H1 (cell line): Measurements from ENCODE around the gene TBC1D12. TPM values are rescaled to one million over a fixed set of nuclear protein-coding genes. Genes with fewer than 3 reads are reported as not detected.

ENCODE experiments used
- CTCF ChIA-PET: fragments of 300-600 bp; sonication (Branson Sonifier 250); formaldehyde crosslinking; loops from one replicate; lab custom pipeline; 2021; ENCODE audit not compliant: partially characterized antibody; lab: Charles Lee
- POLR2A ChIA-PET: fragments of 300-600 bp; sonication (Branson Sonifier 250); formaldehyde crosslinking; loops from one replicate; lab custom pipeline; 2021; ENCODE audit warnings: inconsistent platforms; ENCODE audit not compliant: partially characterized antibody; lab: Charles Lee
- DNase-seq, 2 experiments: peaks; one replicate each; pipeline versions ENCODE4 v3.0.0 to v3.0.0-alpha.2; 2010 to 2022; ENCODE audit warnings: low spot score in 2 of 2, low read depth in 1 of 2, mixed read lengths in 1 of 2
- FAIRE-seq: peaks from 2 replicates; lab custom pipeline; 2011; peaks lifted over from hg19 to GRCh38; lab: Jason Lieb, UNC
- H2AFZ ChIP-seq: 2 replicates; pipeline ENCODE4 v1.8.1; 2012; ENCODE audit warnings: low read length, inconsistent platforms
- H2AK5ac ChIP-seq: 2 replicates; pipeline ENCODE4 v1.6.1; 2013; ENCODE audit warnings: low read depth, low read length
- H2BK120ac ChIP-seq: replicated peaks from 2 replicates; pipeline ENCODE3; 2013; ENCODE audit warnings: low read depth, low read length, inconsistent platforms
- H2BK12ac ChIP-seq: 2 replicates; pipeline ENCODE4 v1.6.1; 2013; ENCODE audit warnings: low read depth, low read length
- H2BK15ac ChIP-seq: 2 replicates; pipeline ENCODE4 v1.6.1; 2013; ENCODE audit warnings: low read length
- H2BK20ac ChIP-seq: 2 replicates; pipeline ENCODE4 v1.6.1; 2013; ENCODE audit warnings: low read length
- H2BK5ac ChIP-seq: 2 replicates; pipeline ENCODE4 v1.6.1; 2013; ENCODE audit warnings: low read depth, low read length
- H3K14ac ChIP-seq: 2 replicates; pipeline ENCODE4 v1.6.1; 2013; ENCODE audit warnings: inconsistent platforms; ENCODE audit not compliant: insufficient read length
- H3K18ac ChIP-seq: 2 replicates; pipeline ENCODE4 v1.6.1; 2013; ENCODE audit warnings: low read length; ENCODE audit errors: extremely low read depth
- H3K23ac ChIP-seq: 2 replicates; pipeline ENCODE4 v1.6.1; 2013; ENCODE audit warnings: inconsistent platforms; ENCODE audit not compliant: insufficient read length
- H3K23me2 ChIP-seq: 2 replicates; pipeline ENCODE4 v1.6.1; 2013; ENCODE audit warnings: low read depth, low read length
- H3K27ac ChIP-seq: 2 replicates; pipeline ENCODE4 v1.6.1; 2011; ENCODE audit warnings: low read depth, low read length, inconsistent platforms
- H3K27me3 ChIP-seq, 4 experiments: replicated peaks in 1 of 4; 1 replicate in 1 of 4; 2 replicates in 3 of 4; pipeline versions ENCODE4 v1.6.1 to v1.8.1; 2011 to 2013; ENCODE audit warnings: low read length in 3 of 4, mild to moderate bottlenecking in 3 of 4, inconsistent platforms in 2 of 4, mixed read lengths in 2 of 4, moderate library complexity in 1 of 4; ENCODE audit not compliant: control insufficient read depth in 3 of 4, insufficient read depth in 3 of 4; ENCODE audit errors: extremely low read depth in 1 of 4
- H3K36me3 ChIP-seq, 4 experiments: 2 replicates each; pipeline versions ENCODE4 v1.6.1 to v1.8.1; 2011 to 2013; ENCODE audit warnings: mild to moderate bottlenecking in 4 of 4, low read length in 3 of 4, moderate library complexity in 2 of 4, control low read depth in 1 of 4, inconsistent platforms in 1 of 4; ENCODE audit not compliant: insufficient read depth in 4 of 4, control insufficient read depth in 2 of 4
- H3K4ac ChIP-seq: replicated peaks from 2 replicates; pipeline ENCODE3; 2013; ENCODE audit warnings: low read length, low read depth, mixed read lengths, inconsistent platforms; ENCODE audit not compliant: insufficient read length
- H3K4me1 ChIP-seq, 4 experiments: replicated peaks in 1 of 4; 1 replicate in 1 of 4; 2 replicates in 3 of 4; pipeline versions ENCODE4 v1.6.1 to v1.8.1; 2011 to 2013; ENCODE audit warnings: low read length in 3 of 4, inconsistent platforms in 2 of 4, mixed read lengths in 1 of 4; ENCODE audit not compliant: insufficient read depth in 4 of 4, control insufficient read depth in 3 of 4
- H3K4me2 ChIP-seq, 2 experiments: 2 replicates each; pipeline versions ENCODE4 v1.6.1 to v1.8.1; 2011 to 2013; ENCODE audit warnings: low read depth in 2 of 2, low read length in 2 of 2, control low read depth in 1 of 2, inconsistent platforms in 1 of 2, mild to moderate bottlenecking in 1 of 2; ENCODE audit not compliant: insufficient read depth in 1 of 2
- H3K4me3 ChIP-seq, 4 experiments: fragments of 200-600, 300-600 bp in 1 of 4; sonication (generic), shearing (Covaris generic), sonication (Bioruptor Twin) in 1 of 4; 2 replicates each; pipeline versions ENCODE4 v1.5.1 to v1.8.1; 2011 to 2016; ENCODE audit warnings: low read length in 4 of 4, low read depth in 3 of 4, control low read depth in 2 of 4, inconsistent platforms in 2 of 4, mild to moderate bottlenecking in 2 of 4, mixed read lengths in 1 of 4, moderate library complexity in 1 of 4; ENCODE audit not compliant: insufficient read depth in 2 of 4; ENCODE audit errors: extremely low read depth in 1 of 4
- H3K56ac ChIP-seq: replicated peaks from 2 replicates; pipeline ENCODE3; 2013; ENCODE audit warnings: low read depth, mild to moderate bottlenecking, mixed read lengths, low read length, inconsistent platforms; ENCODE audit not compliant: insufficient read length
- H3K79me1 ChIP-seq: 2 replicates; pipeline ENCODE4 v1.6.1; 2013; ENCODE audit warnings: low read depth, low read length, control low read depth
- H3K79me2 ChIP-seq, 2 experiments: 2 replicates each; pipeline versions ENCODE4 v1.6.1 to v1.8.1; 2012 to 2013; ENCODE audit warnings: low read length in 2 of 2, mild to moderate bottlenecking in 2 of 2, inconsistent platforms in 1 of 2; ENCODE audit not compliant: insufficient read depth in 2 of 2, control insufficient read depth in 1 of 2
- H3K9ac ChIP-seq, 4 experiments: replicated peaks in 1 of 4; 1 replicate in 1 of 4; 2 replicates in 3 of 4; pipeline versions ENCODE4 v1.6.1 to v1.8.1; 2011 to 2013; ENCODE audit warnings: low read depth in 3 of 4, low read length in 3 of 4, control low read depth in 2 of 4, mild to moderate bottlenecking in 2 of 4, moderate library complexity in 2 of 4, inconsistent platforms in 1 of 4; ENCODE audit errors: extremely low read depth in 1 of 4
- H3K9me3 ChIP-seq, 2 experiments: 2 replicates each; pipeline versions ENCODE4 v1.6.1 to v1.8.1; 2012 to 2013; ENCODE audit warnings: mild to moderate bottlenecking in 2 of 2, moderate library complexity in 2 of 2, control low read depth in 1 of 2, inconsistent platforms in 1 of 2, low read depth in 1 of 2, low read length in 1 of 2, mixed read lengths in 1 of 2; ENCODE audit not compliant: insufficient read depth in 2 of 2
- H4K20me1 ChIP-seq, 2 experiments: replicated peaks in 1 of 2; 2 replicates each; pipeline versions ENCODE3 to v1.8.1; 2011 to 2013; ENCODE audit warnings: inconsistent platforms in 2 of 2, low read length in 2 of 2, mild to moderate bottlenecking in 1 of 2; ENCODE audit not compliant: insufficient read depth in 2 of 2, control insufficient read depth in 1 of 2
- H4K5ac ChIP-seq: 2 replicates; pipeline ENCODE4 v1.6.1; 2013; ENCODE audit warnings: low read length, low read depth, mixed read lengths, inconsistent platforms; ENCODE audit not compliant: insufficient read length
- H4K8ac ChIP-seq: 2 replicates; pipeline ENCODE4 v1.8.0; 2013; ENCODE audit warnings: mild to moderate bottlenecking, moderate library complexity, low read length, inconsistent platforms; ENCODE audit not compliant: insufficient read depth; ENCODE audit errors: extremely low read depth
- H4K91ac ChIP-seq: replicated peaks from 2 replicates; pipeline ENCODE3; 2013; ENCODE audit warnings: low read length, mixed read lengths, inconsistent platforms; ENCODE audit not compliant: insufficient read length
- CBX8 ChIP-seq: fragments of 300-800, 300-1000 bp; sonication (generic); IDR thresholded peaks from 2 replicates; pipeline ENCODE4 v1.7.1; 2016; ENCODE audit warnings: low read depth, low read length, borderline replicate concordance
- WGBS, 2 experiments: shearing (Covaris generic) in 1 of 2; methylation state at CpG; one replicate each; pipeline versions ENCODE4 v1.1.6 to v1.1.7; 2013 to 2015; ENCODE audit warnings: low lambda C conversion rate in 2 of 2, mixed read lengths in 2 of 2, inconsistent platforms in 1 of 2, low coverage in 1 of 2, missing lambda C conversion rate in 1 of 2; ENCODE audit not compliant: insufficient replicate concordance in 2 of 2, insufficient coverage in 1 of 2, insufficient read length in 1 of 2; ENCODE audit errors: extremely low coverage in 1 of 2, missing lambda C conversion rate in 1 of 2; 5-methylcytosine and 5-hydroxymethylcytosine counted together
- polyA plus RNA-seq, 7 experiments: library from polyadenylated mRNA; depleted of rRNA in 3 of 7; stranded (reverse) in 5 of 7; unstranded in 2 of 7; fragments of >200 nt in 5 of 7; fragments of 200-250 nt in 2 of 7; gene quantifications; 1 replicate in 5 of 7; 2 replicates in 1 of 7; 4 replicates in 1 of 7; pipeline versions ENCODE4 v1.2.1 to v1.2.3, GENCODE V29; 2011 to 2013; ENCODE audit warnings: missing spikeins in 2 of 7, mixed read lengths in 2 of 7
- total RNA-seq: library from RNA; stranded (reverse); fragmentation: NEBNext Ultra II Directional; extraction: Animal tissue kit (Norgen Biotek cat#: 25700); gene quantifications from 2 replicates; pipeline ENCODE4 v1.2.1, GENCODE V29; 2021

TBC1D12 gene
- total and polyA plus RNA-seq, 2 of the 8 experiments (the other 6 are each of a cell fraction or from before 2014, with no cell fraction given), result 1.1 to 3.2 TPM

DNA sequence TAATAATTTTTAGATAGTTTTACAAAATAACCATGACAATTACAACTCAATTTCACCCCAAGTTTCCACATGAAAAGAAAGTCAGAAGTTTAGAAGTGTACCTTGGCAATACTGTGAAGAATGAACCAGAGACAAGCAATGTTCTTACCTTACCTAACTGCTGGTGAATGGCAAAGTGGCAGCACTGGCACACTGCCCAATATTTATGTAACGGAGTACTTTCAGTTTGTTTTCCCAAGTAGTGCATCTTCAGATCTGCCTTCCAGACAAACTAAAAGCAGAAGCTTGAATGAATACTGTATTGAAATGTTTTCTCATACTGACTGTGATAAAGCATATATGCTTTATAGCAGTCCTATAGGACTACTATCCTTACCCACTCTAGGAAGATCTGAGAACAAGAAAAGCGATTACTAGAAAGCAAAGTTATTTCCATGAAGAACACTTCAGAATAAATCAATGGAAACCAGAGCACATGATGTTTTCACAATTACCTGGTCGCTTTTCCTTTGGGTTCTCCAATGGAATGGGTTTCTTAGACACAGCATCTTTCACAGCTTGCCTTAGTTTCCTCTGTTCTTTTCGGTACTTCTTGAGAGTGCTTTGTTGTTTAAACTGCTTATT is 41.1 kb upstream of the TBC1D12 start:
- H3K14ac ChIP-seq, result no peak overlapping the region
- POLR2A ChIA-PET, result interaction anchor here (1.0 to 2.4 kb wide), 4 partner anchors 11 to 181 kb away, joined by 3 to 9 read pairs (median 4); no protein-coding TSS in a partner anchor
- no peak overlapping the region for H2BK15ac ChIP-seq
- H3K9ac ChIP-seq, result no peak overlapping the region; a peak in 1 of 7 replicates
- no peak overlapping the region for H2AFZ ChIP-seq
- no peak overlapping the region for H3K4ac ChIP-seq
- no peak overlapping the region for H2AK5ac ChIP-seq
- no peak overlapping the region for H2BK120ac ChIP-seq
- H3K9me3 ChIP-seq, result no peaks in the 10 kb centered on the region
- H2BK5ac ChIP-seq, result no peak overlapping the region
- H3K4me2 ChIP-seq, result peak overlapping the region; percentile 80 to 91; a peak in 3 of 4 replicates
- peaks cover 0 to 27% of the 10 kb centered on the region in 2 experiments; a peak in 2 of 4 replicates for H3K79me2 ChIP-seq
- H4K20me1 ChIP-seq, result peaks cover 0 to 4% of the 10 kb centered on the region in 2 experiments
- no peak overlapping the region for H3K56ac ChIP-seq
- peaks cover 0 to 18% (median 11%) of the 10 kb centered on the region in 4 experiments; a peak in 5 of 7 replicates for H3K27me3 ChIP-seq
- no peak overlapping the region for H3K18ac ChIP-seq
- CTCF ChIA-PET, result interaction anchor here (0.6 to 1.3 kb wide), 4 partner anchors 8 to 108 kb away, joined by 3 to 5 read pairs (median 3); no protein-coding TSS in a partner anchor
- H3K4me3 ChIP-seq, result peak overlapping the region in 2 of 4 experiments; percentile 87 to 93; a peak in 2 of 8 replicates
- no peak overlapping the region for H3K27ac ChIP-seq
- H3K4me1 ChIP-seq, result peaks cover 0 to 2% (median 0%) of the 10 kb centered on the region in 4 experiments; a peak in 1 of 7 replicates
- no peak overlapping the region for H2BK12ac ChIP-seq
- no peak overlapping the region for H3K23ac ChIP-seq
- H3K36me3 ChIP-seq, result peaks cover 0 to 38% (median 20%) of the 10 kb centered on the region in 4 experiments; a peak in 6 of 8 replicates
- peaks cover 6% of the 10 kb centered on the region for H3K23me2 ChIP-seq
- WGBS, 2 experiments, result 89% methylated on average over 4 of the region's 4 CpGs; no CpG with 5 or more reads in 1 of the 2 experiments
- no peak overlapping the region for H4K8ac ChIP-seq
- H2BK20ac ChIP-seq, result no peak overlapping the region
- TF ChIP-seq CBX8, result no peak
- no peak overlapping the region for H4K91ac ChIP-seq
- FAIRE-seq, result no peak
- no peak overlapping the region for H4K5ac ChIP-seq
- H3K79me1 ChIP-seq, result peaks cover 2% of the 10 kb centered on the region; the same call in 1 of the 2 replicates
- no peak for DNase-seq
